CD14-positive monocyte (primary cell): Measurements from ENCODE around the gene GPR17. TPM values are rescaled to one million over a fixed set of nuclear protein-coding genes. Genes with fewer than 3 reads are reported as not detected.

Experiments used
- DNase-seq, 3 donors: peaks; one replicate each; pipeline ENCODE4 v3.0.0-alpha.2; 2011 to 2022
- H2AFZ ChIP-seq: 2 replicates; pipeline ENCODE4 v1.6.0; 2012; ENCODE audit warnings: mild to moderate bottlenecking, low read depth, low read length, inconsistent platforms; ENCODE audit not compliant: insufficient read depth, poor library complexity, severe bottlenecking
- H3K27ac ChIP-seq, 2 donors: 1 replicate in 1 of 2; 2 replicates in 1 of 2; pipeline ENCODE4 v1.5.1; 2012 to 2013; ENCODE audit warnings: low read length in 2 of 2, control low read depth in 1 of 2, inconsistent platforms in 1 of 2, low read depth in 1 of 2, mild to moderate bottlenecking in 1 of 2
- H3K27me3 ChIP-seq, 2 donors: one replicate each; pipeline versions ENCODE4 v1.6.0 to v1.6.1; 2011 to 2013; ENCODE audit warnings: low read length in 2 of 2; ENCODE audit not compliant: control insufficient read depth in 2 of 2, insufficient read depth in 2 of 2
- H3K36me3 ChIP-seq, 2 donors: replicated peaks in 1 of 2; 1 replicate in 1 of 2; 2 replicates in 1 of 2; pipeline versions ENCODE4 v1.5.1 to v1.6.1; 2012 to 2013; ENCODE audit warnings: low read length in 2 of 2, control low read depth in 1 of 2, inconsistent platforms in 1 of 2, mild to moderate bottlenecking in 1 of 2; ENCODE audit not compliant: insufficient read depth in 2 of 2, control insufficient read depth in 1 of 2
- H3K4me1 ChIP-seq, 2 donors: 1 replicate in 1 of 2; 2 replicates in 1 of 2; pipeline versions ENCODE4 v1.5.1 to v1.6.1; 2012 to 2013; ENCODE audit warnings: low read length in 2 of 2, control low read depth in 1 of 2, inconsistent platforms in 1 of 2, mild to moderate bottlenecking in 1 of 2, moderate library complexity in 1 of 2; ENCODE audit not compliant: insufficient read depth in 2 of 2, control insufficient read depth in 1 of 2
- H3K4me2 ChIP-seq: replicated peaks from 2 replicates; pipeline ENCODE3; 2012; ENCODE audit warnings: low read length, moderate library complexity, mild to moderate bottlenecking; ENCODE audit not compliant: poor library complexity, severe bottlenecking; ENCODE audit errors: extremely low read depth
- H3K4me3 ChIP-seq, 3 experiments: fragments of 200-600 bp in 1 of 3; sonication (generic) in 1 of 3; replicated peaks in 1 of 3; 1 replicate in 2 of 3; 2 replicates in 1 of 3; pipeline ENCODE4 v1.5.1; 2011 to 2013; ENCODE audit warnings: low read length in 3 of 3, mild to moderate bottlenecking in 3 of 3, control low read depth in 2 of 3, low read depth in 2 of 3, inconsistent platforms in 1 of 3, moderate library complexity in 1 of 3
- H3K79me2 ChIP-seq: 2 replicates; pipeline ENCODE4 v1.6.0; 2012; ENCODE audit warnings: mild to moderate bottlenecking, control low read depth, inconsistent platforms, low read length, moderate library complexity; ENCODE audit not compliant: insufficient read depth
- H3K9ac ChIP-seq: 2 replicates; pipeline ENCODE4 v1.6.0; 2017; ENCODE audit warnings: low read length, mild to moderate bottlenecking; ENCODE audit not compliant: insufficient read depth, poor library complexity, severe bottlenecking
- H3K9me3 ChIP-seq, 2 donors: replicated peaks in 1 of 2; 1 replicate in 1 of 2; 2 replicates in 1 of 2; pipeline versions ENCODE4 v1.5.1 to v1.6.1; 2012 to 2013; ENCODE audit warnings: low read length in 2 of 2, control low read depth in 1 of 2; ENCODE audit not compliant: control insufficient read depth in 1 of 2, insufficient read depth in 1 of 2
- H4K20me1 ChIP-seq: 2 replicates; pipeline ENCODE4 v1.6.0; 2012; ENCODE audit warnings: mild to moderate bottlenecking, low read length, control low read depth, moderate library complexity; ENCODE audit not compliant: insufficient read depth
- H3K27ac Mint-ChIP-seq, 7 donors: one replicate each; pipeline ENCODE4 v1.8.0; 2020; ENCODE audit warnings: mild to moderate bottlenecking in 7 of 7, mixed read lengths in 7 of 7, moderate library complexity in 6 of 7, inconsistent platforms in 2 of 7
- H3K27me3 Mint-ChIP-seq, 3 donors: one replicate each; pipeline ENCODE4 v1.8.0; 2021 to 2022; ENCODE audit warnings: low read depth in 3 of 3, mild to moderate bottlenecking in 3 of 3, mixed read lengths in 3 of 3, moderate library complexity in 3 of 3, inconsistent platforms in 1 of 3
- H3K36me3 Mint-ChIP-seq, 2 donors: one replicate each; pipeline ENCODE4 v1.8.0; 2020; ENCODE audit warnings: mixed read lengths in 2 of 2, inconsistent platforms in 1 of 2, mild to moderate bottlenecking in 1 of 2
- H3K4me1 Mint-ChIP-seq: one replicate; pipeline ENCODE4 v1.8.0; 2020; ENCODE audit warnings: mild to moderate bottlenecking, mixed read lengths
- H3K4me3 Mint-ChIP-seq, 2 donors: one replicate each; pipeline ENCODE4 v1.8.0; 2020; ENCODE audit warnings: mild to moderate bottlenecking in 2 of 2, mixed read lengths in 2 of 2, moderate library complexity in 1 of 2
- H3K9me3 Mint-ChIP-seq, 7 donors: one replicate each; pipeline ENCODE4 v1.8.0; 2020 to 2022; ENCODE audit warnings: mixed read lengths in 7 of 7, mild to moderate bottlenecking in 6 of 7, moderate library complexity in 6 of 7, inconsistent platforms in 2 of 7
- CTCF ChIP-seq: fragments of 200-600 bp; IDR thresholded peaks from one replicate; pipeline ENCODE4 v1.8.0; 2022; ENCODE audit warnings: antibody characterized with exemption, mild to moderate bottlenecking
- WGBS: methylation state at CpG from one replicate; pipeline ENCODE4 v1.1.5; 2013; ENCODE audit warnings: missing lambda C conversion rate; ENCODE audit not compliant: insufficient coverage; 5-methylcytosine and 5-hydroxymethylcytosine counted together
- intact Hi-C, 2 donors: fragments of 100-400 bp; cut with micrococcal nuclease; formaldehyde crosslinking; loops; one replicate each; pipeline versions ENCODE4 v1.15.0 to v1.15.1; 2023
- polyA plus RNA-seq, 3 donors: library from polyadenylated mRNA; depleted of rRNA in 1 of 3; unstranded in 2 of 3; stranded (reverse) in 1 of 3; fragments of 300-500 nt in 2 of 3; fragments of >200 nt in 1 of 3; fragmentation: Illumina TruSeq in 2 of 3; gene quantifications; 1 replicate in 2 of 3; 2 replicates in 1 of 3; pipeline ENCODE4 v1.2.3, GENCODE V29; 2012 to 2021

The GPR17 gene
- polyA plus RNA-seq, 3 donors: 0.07 TPM; not detected in 2

GRCh38 chr2:127649100-127649611, 3.2 kb downstream of the GPR17 start:
- Histone ChIP-seq H3K27ac (no peak overlapping the region), H3K9ac (no peak overlapping the region), H3K79me2 (no peaks in the 10 kb centered on the region), H3K27me3 (no peaks in the 10 kb centered on the region), H3K36me3 (no peaks in the 10 kb centered on the region), H4K20me1 (no peaks in the 10 kb centered on the region), H3K4me2 (no peak overlapping the region), H3K4me3 (peak overlapping the region in 1 of 3 experiments; percentile 3), H3K9me3 (no peaks in the 10 kb centered on the region), H3K4me1 (peaks cover 17 to 23% of the 10 kb centered on the region in 2 donors), H2AFZ (peak overlapping the region; percentile 61)
- Mint-ChIP-seq H3K9me3 (no peaks in the 10 kb centered on the region), H3K4me3 (no peak overlapping the region), H3K27me3 (peaks cover 2 to 9% (median 7%) of the 10 kb centered on the region in 3 donors), H3K36me3 (no peaks in the 10 kb centered on the region), H3K27ac (no peak overlapping the region), H3K4me1 (peaks cover 29% of the 10 kb centered on the region)
- intact Hi-C loops: loop anchor here (2.0 kb wide), 1 partner anchor 58 kb away; no protein-coding TSS in a partner anchor
- no peak for DNase-seq
- 77% methylated on average over 6 of the region's 12 CpGs for WGBS
- no peak for TF ChIP-seq CTCF

- no peak overlapping the region for H3K4me2 ChIP-seq
Measured at GRCh38 chr2:127649684-127650040, 3.7 kb downstream of the GPR17 start.

More at GRCh38 chr2:127649684-127650040, 3.7 kb downstream of the GPR17 start:
- peaks cover 2 to 9% (median 7%) of the 10 kb centered on the region in 3 donors for H3K27me3 Mint-ChIP-seq
- H3K4me1 ChIP-seq: peaks cover 17 to 23% of the 10 kb centered on the region in 2 donors
- TF ChIP-seq CTCF: peak; percentile 88
- H3K36me3 Mint-ChIP-seq: no peaks in the 10 kb centered on the region
- H3K4me3 Mint-ChIP-seq: peak overlapping the region in 1 of 2 donors; percentile 34
- H3K79me2 ChIP-seq: no peaks in the 10 kb centered on the region
- intact Hi-C loops: loop anchor here (2.0 kb wide), 1 partner anchor 59 kb away; no protein-coding TSS in a partner anchor
- peak; percentile 80 to 84 (median 84) for DNase-seq
- no peak overlapping the region for H3K9ac ChIP-seq
- H3K4me1 Mint-ChIP-seq: peaks cover 29% of the 10 kb centered on the region
- H2AFZ ChIP-seq: peak overlapping the region; percentile 61
- no peaks in the 10 kb centered on the region for H3K36me3 ChIP-seq
- 9% methylated on average over 7 of the region's 7 CpGs for WGBS
- no peaks in the 10 kb centered on the region for H3K9me3 ChIP-seq
- H3K27me3 ChIP-seq: no peaks in the 10 kb centered on the region
- H3K27ac ChIP-seq: no peak overlapping the region
- no peaks in the 10 kb centered on the region for H3K9me3 Mint-ChIP-seq
- H3K4me3 ChIP-seq: no peak overlapping the region
- H4K20me1 ChIP-seq: no peaks in the 10 kb centered on the region
- H3K27ac Mint-ChIP-seq: peak overlapping the region in 2 of 7 donors; percentile 26 to 36
